Stimulated activated CD4-positive, alpha-beta T cell treated with anti-CD3 and anti-CD28 coated beads, TNF-alpha, amount 100 ng/mL, for 24 hours (primary cell): Measurements from ENCODE around the gene INHBE.
"Not testable (repeated sequence)": the region's sequence is repeated elsewhere in the genome, so short reads cannot be mapped to it uniquely, and the experiment has no call there.

Source experiments
- DNase-seq, 3 experiments: peaks; one replicate each; pipeline ENCODE4 v3.0.0-alpha.2; 2020; ENCODE audit warnings: low read depth in 3 of 3

Gene INHBE

DNA sequence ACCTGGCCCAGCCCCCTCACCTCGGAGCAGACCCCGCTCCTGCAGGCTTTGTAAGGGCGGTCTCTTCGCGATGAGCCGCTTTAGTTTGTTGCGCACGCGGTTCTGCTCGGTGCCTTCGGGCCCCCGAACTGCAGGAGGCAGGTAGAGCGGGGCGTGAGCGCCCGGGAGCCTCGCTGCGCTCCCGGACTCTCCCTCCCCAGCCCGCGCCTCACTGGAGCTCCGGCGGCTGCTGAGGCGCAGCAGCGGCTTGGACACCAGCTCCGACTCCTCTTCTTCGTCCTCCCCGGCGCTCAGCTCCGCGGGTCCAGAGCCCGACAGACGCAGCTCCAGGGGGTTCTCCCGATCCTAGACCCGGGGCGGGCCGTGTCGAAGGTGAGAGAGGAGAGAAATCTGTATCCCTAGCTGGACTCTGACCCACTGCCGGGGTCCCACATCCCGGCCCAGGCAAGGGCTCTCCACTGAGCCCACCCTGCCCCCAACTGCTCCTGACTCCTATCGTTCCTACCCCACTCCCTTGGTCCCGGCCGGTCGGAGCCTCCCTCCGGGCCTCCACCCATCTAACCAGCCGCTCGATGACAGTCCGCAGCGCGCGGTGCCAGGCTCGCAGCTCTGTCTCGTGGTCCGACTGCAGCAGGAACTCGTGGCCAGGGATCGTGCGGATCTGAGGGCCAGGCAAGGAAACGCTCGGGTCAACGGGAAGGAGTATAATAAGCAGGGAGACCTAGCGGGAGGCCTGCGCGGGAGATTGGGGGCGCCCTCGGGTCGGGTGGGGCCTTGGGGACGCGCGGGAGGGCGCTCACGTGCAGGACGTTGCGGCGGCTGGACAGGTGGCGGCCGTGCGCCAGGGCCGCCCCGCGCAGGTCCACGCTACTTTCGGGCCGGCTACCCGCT is 20.4 kb downstream of the INHBE start:
- DNase-seq = no peak

DNA sequence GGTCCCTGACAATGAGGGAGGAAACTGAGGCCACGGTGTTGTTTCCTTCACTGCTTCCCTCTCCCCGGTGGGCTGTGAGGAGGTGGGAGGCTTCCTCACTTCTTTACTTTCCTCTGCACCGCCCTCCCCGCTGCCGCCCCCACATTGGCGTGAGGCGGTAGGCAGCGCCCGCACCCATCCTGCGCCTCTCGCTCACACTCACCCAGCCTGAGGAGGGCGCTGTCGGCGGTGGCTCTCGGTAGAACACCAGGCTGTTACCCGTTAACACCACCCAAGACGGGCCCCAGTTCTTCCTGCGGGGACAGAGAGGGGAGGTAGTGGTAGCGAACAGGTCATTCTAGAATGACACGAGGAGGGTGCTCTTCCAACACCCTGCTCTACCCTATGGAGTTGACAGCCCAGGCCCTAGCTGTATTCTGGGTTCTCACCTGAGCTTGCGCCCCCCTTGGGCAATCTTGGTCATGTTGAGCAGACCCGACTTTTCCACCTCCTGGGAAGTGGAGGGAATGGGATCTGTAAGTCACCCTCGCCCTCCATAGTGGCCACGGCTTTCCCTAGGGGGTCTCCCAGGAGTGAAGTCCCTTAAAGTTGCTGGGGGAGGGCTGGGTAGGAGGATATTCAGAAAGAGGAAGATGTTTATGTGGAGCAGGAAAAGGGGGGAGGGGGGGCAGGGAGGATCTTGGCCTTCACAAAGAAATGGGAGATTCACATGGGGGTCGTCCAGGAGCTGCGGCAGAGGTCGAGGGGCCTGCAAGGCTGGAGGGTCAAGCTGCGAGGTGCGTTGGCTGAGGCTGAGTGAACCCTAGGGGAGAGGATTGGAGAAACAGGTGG is 21.3 kb downstream of the INHBE start:
- DNase-seq = peak; percentile 55 to 80 (median 55)

DNA sequence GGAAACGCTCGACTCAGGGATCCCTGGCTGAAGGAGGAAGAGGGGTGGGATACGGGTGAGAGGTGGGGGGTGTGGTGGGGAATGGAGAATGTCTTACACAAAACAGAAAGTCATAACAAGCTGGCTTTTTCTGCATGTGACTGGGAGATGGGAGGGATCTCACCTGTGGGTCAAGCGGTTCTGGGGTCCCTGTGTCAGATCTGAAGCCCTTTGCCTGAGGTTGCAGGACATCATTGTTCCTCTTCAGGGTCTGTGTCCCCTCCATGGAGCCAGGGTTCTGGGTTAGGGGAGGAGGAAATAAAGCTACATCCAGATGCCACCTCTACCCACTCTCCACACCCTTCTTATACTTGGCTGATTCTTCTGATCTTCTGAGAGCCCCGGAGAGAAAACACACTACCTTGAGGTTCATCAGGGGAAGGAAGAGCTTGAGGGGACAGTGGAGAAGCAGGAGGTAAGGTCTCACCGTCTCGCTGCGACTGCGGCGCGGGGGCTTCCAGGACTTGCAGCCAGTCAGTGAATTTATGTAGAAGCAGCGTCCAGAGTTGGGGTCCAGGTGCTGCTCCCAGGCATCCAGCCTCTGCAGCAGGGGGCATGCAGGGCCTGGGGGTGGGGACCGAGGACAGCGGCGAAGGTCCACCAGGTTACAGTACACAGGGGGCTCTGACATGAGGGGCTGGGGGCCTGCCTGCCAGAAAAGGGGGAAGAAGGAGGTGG is 22.0 kb downstream of the INHBE start:
- no peak for DNase-seq

DNA sequence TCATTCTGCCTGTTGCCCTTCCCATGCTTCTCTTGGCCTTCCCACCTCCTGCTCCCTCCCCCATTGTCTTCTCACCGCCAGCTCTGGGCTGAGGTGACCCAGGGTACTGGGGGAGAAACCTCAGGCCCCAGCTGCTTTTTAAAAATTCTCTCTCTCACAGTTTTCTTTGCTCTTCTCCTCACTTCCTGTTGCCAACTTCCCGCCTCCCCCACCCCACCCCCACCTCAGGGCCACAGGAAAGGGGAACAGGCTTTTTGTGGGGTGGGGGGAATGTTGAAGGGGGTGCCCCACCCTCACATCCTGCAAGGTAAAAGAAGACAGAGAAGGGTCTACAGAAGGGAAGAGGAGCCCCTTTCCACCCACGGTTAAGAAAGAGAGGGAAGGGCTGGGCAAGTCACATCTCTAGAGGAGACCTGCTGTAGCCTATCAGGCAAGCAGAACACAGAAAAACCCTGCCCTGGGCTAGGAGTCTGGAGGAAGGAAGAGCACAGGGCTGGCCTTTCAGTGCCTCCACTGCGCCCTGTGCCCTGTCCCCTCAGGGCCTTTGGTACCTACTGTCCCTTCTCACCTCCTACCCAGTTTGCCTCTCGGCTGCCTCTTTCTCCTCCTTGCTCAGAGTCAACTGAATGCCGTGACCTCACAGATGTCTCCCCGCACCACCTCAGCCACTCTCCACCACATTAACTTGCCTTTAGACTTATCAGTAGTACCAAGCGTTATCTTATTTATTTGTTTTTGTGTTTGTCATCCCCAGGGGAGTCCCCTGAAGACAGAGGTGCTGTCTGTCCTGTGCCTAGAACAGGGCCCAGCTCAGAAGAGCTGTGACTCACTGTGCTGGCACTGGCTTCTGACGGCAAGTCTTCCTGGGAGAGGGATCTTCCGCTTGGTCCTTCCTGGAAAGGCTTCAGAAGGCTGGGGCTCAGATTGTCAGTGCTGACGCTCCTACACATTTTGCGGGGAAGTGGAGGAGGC is 22.9 kb downstream of the INHBE start:
- no peak for DNase-seq

DNA sequence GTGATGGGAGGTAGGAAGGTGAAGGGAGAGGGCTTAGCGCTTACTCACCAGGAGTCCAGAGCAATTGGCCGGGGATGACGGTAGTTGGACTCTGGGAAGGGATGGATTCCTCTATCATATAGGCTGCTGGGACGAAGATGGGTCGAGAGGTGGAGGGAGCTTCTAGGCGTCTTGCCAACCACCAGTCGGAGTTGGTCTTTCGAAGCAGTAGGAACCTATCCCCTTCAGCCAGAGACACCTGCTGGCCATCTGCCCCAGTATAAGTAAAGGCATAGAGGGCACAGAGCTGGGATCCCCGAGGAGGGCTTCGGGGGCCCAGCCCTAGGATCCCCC is 23.9 kb downstream of the INHBE start:
- no peak for DNase-seq

DNA sequence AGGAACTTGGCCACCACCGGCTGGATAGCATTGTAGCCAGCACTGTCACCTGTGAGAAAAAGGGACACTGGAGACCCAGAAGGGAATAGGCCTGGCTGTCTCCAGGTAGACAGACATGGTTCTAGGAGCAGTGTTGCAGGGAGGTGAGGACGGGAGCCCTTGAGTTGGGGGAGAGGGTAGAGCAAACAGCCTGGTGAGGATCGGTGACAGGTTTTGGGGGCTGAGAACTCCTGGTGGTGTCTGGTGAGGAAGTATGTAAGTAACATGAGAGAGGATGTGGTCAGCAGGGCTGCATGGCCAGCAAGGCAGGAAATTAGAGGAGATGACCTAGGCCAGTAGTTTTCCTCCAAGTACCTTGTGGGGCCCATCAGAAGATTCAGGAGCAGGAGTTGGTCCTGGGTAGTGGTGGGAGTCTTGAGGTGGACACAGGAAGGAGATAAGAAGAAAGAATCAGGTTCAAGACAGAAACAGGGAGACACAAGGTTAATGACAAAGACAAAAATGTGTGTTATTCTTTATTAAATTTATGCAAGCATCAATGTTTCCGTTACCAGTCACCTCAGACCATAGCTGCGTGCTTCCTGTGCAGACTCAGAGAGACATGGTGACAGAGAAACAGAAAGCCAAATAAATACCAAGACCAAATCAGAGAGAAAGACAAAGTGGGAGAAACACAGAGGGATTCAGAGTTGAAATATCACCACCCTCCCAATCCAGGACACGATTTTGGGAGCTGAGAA is 24.4 kb downstream of the INHBE start, which contains the start of gene ARHGAP9:
ARHGAP9 (minus strand) TSS at position 491 of the 740 bp plus-strand sequence; CDS start at position 31, 460 bp downstream.
- DNase-seq = peak in 1 of 3 experiments; percentile 23

DNA sequence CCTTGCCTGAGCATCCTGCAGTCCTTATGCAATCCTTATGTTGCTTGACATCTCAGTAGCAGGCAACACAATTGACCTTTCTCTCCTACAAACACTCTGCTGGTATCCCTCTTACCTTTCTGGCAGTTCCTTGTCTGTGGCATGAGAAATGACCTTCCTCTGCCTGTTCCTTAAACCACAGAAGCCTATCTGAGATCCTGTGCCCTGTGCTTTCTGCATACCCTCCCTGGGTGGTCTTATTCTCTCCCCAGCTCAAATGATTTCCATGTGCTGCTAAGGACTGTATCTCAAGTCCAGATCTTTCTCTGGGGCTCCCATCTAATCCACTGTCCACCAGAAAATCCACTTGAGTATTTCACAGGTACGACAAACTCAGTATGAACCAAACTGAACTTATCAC is 26.6 kb downstream of the INHBE start:
- no peak for DNase-seq

DNA sequence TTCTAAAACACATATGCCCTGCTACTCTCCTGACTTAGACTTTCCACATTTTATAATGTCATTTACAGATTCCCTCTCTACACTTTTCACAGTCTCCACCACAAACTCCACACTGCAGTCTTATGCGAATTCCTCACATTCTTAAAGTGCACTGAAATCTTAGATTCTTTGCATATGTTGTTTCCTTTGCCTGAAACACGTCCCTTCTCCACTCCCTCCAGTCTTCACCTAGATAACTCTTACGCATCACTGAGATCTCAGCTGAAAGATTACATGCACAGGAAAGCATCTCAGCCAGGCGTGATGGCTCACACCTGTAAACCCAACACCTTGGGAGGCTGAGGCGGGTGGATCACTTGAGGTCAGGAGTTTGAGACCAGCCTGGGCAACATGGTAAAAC is 28.4 kb downstream of the INHBE start:
- no peak for DNase-seq

DNA sequence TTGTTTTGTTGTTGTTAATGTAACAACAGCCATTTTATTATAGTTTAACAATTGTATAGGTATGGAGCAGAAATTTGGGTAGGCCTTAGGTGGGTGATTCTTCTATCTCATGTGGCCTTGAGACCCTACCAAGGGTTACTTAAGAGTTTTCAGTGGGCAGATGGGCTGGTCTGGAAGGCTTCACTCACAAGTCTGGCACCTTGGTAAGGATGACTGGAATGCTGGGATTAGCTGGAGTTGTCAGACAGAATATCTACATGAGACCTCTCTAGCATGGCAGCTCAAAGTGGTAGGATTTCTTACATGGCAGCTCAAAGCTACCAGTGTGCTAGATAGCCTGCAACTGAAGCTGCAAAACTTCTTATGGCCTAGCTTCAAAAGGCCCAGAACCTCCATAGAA is 30.6 kb downstream of the INHBE start:
- DNase-seq = no peak

DNA sequence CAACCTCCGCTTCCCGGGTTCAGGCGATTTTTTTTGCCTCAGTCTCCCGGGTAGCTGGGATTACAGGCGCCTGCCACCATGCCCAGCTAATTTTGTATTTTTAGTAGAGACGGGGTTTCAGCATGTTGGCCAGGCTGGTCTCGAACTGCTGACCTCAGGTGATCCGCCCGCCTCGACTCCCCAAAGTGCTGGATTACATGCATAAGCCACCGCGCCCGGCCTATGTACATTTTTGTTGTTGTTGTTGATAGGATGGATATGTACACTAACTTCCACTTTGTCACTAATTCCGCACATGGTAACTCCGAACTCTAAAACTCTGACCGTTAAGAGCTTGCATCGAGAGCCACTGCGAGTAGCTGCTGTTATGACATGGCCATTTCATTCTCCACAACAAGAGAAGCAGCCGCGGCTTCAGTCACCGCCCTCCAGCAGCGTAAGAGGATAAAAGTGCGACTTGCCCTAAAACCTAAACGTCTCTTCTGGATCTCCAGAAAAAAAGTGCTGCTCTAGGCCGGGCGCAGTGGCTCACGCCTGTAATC is 32.0 kb downstream of the INHBE start:
- DNase-seq = no peak

DNA sequence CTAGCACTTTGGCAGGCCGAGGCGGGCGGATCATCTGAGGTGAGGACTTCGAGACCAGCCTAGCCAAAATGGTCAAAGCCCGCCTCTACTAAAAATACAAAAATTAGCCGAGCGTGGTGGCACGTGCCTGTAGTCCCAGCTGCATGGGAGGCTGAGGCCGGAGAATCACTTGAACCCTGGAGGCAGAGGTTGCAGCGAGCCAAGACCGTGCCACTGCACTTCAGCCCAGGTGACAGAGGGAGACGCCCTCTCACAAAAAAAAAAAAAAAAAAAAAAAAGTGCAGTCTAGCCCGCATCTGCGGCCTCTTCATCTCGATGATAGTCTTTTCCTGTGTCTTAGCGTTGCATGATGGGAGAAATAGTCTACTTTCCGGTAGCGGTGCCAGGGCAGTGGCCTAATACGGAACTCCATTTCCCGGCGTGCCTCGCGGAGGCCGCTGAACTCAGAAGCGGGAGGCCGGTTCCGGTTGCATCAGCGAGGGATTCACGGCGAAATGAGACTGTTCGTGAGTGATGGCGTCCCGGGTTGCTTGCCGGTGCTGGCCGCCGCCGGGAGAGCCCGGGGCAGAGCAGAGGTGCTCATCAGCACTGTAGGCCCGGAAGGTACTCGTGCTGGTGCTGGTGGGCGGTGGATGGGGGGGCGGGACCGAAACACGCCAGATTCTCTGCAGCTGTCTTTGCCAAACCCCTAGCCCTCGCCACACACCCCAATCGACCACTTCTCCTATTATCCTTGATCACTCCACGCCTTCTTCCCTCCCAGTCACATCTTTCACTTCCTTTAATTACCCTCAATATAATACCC is 32.7 kb downstream of the INHBE start, which contains the start of gene MARS1:
MARS1 (plus strand) TSS at position 472 of the 805 bp plus-strand sequence; CDS start at position 495, 23 bp downstream.
- peak; percentile 76 to 90 (median 90) for DNase-seq

DNA sequence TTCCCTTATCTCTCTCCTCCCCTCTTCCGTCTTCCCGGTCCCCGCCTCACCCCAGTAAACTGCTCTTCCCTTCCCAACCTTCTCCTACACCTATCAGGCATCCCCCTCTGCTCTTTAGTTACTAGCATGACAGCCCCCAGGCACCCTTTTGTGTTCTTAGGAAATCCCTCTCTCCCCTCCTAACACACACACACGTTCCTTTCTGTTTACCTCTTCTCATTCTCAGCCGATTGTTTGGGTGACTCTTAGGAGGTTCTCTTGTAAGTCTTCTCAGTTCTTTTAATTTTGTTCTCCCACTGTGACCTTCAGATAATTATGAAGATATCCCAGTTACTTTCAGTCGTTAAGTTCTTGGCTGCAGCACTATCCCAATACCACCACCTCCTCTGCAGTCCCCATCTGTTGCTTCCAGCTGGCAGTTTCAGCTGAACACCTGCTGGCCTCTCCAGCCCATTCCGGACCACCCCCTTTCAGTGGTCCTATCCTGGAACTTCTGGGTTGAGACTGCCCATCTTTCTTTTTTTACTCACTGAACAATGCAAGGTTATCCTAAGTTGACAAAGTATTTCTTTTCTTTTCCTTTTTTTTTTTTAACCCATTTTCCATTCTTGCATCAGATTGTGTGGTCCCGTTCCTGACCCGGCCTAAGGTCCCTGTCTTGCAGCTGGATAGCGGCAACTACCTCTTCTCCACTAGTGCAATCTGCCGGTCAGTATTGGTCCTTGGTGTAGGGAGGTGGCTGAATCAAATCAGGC is 33.5 kb downstream of the INHBE start:
- DNase-seq = no peak

DNA sequence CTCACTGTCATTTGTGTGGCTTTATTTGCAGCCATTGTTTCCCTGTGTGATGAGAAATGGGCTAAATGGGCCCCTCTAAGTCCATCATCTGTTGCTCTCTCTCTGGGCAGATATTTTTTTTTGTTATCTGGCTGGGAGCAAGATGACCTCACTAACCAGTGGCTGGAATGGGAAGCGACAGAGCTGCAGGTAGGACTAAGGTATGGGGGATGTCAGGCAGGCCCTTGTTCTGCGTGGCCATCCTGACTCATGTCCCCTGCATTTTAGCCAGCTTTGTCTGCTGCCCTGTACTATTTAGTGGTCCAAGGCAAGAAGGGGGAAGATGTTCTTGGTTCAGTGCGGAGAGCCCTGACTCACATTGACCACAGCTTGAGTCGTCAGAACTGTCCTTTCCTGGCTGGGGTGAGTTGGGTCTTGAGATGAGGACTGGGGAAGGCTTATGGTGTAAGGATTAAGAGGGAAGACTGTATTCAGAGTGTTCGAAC is 34.1 kb downstream of the INHBE start:
- no peak for DNase-seq

DNA sequence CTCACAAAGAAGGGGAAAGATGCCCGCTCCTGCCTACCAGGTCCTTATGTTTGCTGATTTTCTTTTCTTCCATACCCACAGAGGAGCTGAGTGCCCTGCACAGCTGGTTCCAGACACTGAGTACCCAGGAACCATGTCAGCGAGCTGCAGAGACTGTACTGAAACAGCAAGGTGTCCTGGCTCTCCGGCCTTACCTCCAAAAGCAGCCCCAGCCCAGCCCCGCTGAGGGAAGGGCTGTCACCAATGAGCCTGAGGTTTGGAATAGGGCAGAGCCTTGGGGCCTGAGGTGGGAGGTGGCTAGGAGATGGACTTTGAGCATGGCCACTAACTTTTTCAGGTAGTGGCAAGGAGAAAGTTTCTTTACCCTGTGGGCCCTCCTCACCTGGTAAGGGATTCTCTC is 35.0 kb downstream of the INHBE start:
- DNase-seq = no peak

DNA sequence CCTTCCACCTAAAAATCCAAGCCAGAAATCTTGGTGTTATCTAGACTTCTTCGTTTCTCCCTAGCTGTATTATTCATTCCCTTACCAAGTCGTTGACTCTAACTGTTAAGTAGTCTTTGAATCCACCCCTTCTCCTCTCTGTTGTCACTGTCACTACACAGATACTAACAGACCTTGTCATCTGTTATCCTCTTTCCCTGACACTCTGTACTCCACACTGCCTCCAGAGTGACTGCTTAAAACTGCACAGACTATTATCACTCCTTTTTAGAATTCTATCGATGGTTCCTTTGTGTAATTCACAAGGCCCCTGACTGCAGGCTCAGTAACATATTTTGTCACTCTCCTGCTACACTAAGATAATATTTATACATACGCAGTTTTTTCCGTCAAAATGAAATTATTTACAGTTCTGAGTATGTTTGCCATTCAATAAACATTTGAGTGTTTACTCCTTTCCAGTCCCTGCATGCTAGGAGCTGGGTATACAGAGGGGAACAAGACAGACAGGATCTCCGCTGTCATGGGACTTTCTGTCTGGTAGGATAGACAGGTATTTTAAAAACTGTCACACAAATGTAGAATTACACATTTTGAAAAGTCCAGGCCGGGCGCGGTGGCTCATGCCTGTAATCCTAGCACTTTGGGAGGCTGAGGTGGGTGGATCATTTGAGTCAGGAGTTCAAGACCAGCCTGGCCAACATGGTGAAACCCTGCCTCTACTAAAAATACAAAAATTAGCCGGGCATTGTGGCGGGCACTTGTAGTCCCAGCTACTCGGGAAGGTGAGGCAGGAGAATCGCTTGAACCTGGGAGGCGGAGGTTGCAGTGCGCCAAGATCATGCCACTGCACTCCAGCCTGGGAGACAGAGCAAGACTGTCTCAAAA is 36.5 kb downstream of the INHBE start:
- DNase-seq = no peak

DNA sequence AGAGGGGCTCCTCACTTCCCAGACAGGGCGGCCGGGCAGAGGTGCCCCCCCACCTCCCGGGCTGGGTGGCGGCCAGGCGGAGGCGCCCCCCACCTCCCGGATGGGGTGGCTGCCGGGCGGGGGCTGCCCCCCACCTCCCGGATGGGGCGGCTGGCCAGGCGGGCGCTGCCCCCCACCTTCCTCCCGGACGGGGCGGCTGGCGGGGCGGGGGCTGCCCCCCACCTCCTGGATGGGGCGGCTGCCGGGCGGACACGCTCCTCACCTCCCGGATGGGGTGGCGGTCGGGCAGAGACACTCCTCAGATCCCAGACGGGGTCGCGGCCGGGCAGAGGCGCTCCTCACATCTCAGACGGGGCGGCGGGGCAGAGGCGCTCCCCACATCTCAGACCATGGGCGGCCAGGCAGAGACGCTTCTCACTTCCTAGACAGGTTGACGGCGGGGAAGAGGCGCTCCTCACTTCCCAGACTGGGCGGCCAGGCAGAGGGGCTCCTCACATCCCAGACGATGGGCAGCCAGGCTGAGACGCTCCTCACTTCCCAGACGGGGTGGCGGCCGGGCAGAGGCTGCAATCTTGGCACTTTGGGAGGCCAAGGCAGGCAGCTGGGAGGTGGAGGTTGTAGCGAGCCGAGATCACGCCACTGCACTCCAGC is 40.1 kb downstream of the INHBE start:
- DNase-seq = not testable (repeated sequence)

DNA sequence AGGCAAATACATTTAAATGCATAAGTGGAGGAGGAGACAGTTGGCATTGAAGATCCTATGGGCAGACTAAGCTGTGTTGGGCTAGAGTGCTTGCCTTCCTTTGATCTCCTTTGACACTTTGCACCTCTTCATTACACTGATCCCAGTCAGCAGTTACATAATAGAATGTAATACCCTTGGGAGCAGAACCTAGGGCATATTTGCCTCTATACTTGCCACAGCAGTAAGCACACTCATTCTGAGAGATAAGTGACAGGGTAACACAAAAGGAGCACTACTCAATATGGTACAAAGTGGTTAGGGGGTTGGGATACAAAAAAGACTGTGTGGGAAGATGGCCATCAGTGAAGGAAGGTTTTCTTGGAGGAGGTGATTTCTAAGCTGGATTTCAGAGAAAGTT is 41.7 kb downstream of the INHBE start:
- DNase-seq = no peak
